ENCODE data around the gene NMNAT2.

The NMNAT2 gene

GRCh38 chr1:183296782-183297181 lies 121.4 kb downstream of the NMNAT2 start:
- H3K9me3 ChIP-seq (ENCODE audit: insufficient read depth, low read length) = no peaks in the 10 kb centered on the region
- no peaks in the 10 kb centered on the region for H3K27me3 ChIP-seq (ENCODE audit: insufficient read depth, insufficient read length)
- H3K36me3 ChIP-seq (ENCODE audit: insufficient read depth, insufficient read length, low read length) = no peaks in the 10 kb centered on the region
- H3K9ac ChIP-seq (ENCODE audit: insufficient read length, low read depth) = no peak overlapping the region
- TF ChIP-seq SUZ12 (IDR thresholded peaks at IDR 0.05; ENCODE audit: extremely low read depth, insufficient read depth, insufficient read length) (no peak), ZNF274 (IDR thresholded peaks at IDR 0.05; ENCODE audit: low read depth, low read length) (no peak), YY1 (IDR thresholded peaks at IDR 0.05; ENCODE audit: insufficient read depth, insufficient read length) (no peak)
- H3K4me1 ChIP-seq (ENCODE audit: insufficient read depth, insufficient read length) = peaks cover 14% of the 10 kb centered on the region
- DNase-seq (ENCODE audit: low read depth, low spot score) = no peak
- no peak overlapping the region for H3K4me3 ChIP-seq (ENCODE audit: insufficient read length, low read depth)

DNA sequence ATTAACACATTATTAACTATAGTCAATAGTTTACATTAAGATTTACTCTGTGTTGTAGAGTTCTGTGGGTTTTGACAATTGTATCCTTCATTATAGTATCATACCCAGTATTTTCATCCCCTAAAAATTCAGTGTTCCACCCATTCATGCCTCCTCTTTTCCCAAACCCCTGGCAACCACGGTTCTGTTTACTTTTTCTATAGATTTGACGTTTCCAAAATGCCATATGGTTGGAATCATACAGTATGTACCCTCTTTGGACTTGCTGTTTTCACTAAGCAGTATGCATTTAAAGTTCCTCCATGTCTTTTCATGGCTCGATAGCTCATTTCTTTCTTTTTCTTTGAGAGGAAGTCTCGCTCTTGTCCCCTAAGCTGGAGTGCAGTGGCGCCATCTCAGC lies 122.7 kb downstream of the NMNAT2 start:
- no peak for TF ChIP-seq ZNF274 (IDR thresholded peaks at IDR 0.05; ENCODE audit: low read depth, low read length)
- TF ChIP-seq SUZ12 (IDR thresholded peaks at IDR 0.05; ENCODE audit: extremely low read depth, insufficient read depth, insufficient read length) = no peak
- TF ChIP-seq YY1 (IDR thresholded peaks at IDR 0.05; ENCODE audit: insufficient read depth, insufficient read length) = no peak
- H3K36me3 ChIP-seq (ENCODE audit: insufficient read depth, insufficient read length, low read length) = no peaks in the 10 kb centered on the region
- no peaks in the 10 kb centered on the region for H3K9me3 ChIP-seq (ENCODE audit: insufficient read depth, low read length)
- H3K9ac ChIP-seq (ENCODE audit: insufficient read length, low read depth) = no peak overlapping the region
- DNase-seq (ENCODE audit: low read depth, low spot score) = no peak
- no peaks in the 10 kb centered on the region for H3K27me3 ChIP-seq (ENCODE audit: insufficient read depth, insufficient read length)
- H3K4me1 ChIP-seq (ENCODE audit: insufficient read depth, insufficient read length) = peaks cover 14% of the 10 kb centered on the region
- no peak overlapping the region for H3K4me3 ChIP-seq (ENCODE audit: insufficient read length, low read depth)

GRCh38 chr1:183293876-183294275 lies 124.3 kb downstream of the NMNAT2 start:
- no peak for DNase-seq (ENCODE audit: low read depth, low spot score)
- H3K27me3 ChIP-seq (ENCODE audit: insufficient read depth, insufficient read length) = no peaks in the 10 kb centered on the region
- H3K4me1 ChIP-seq (ENCODE audit: insufficient read depth, insufficient read length) = peaks cover 14% of the 10 kb centered on the region
- H3K4me3 ChIP-seq (ENCODE audit: insufficient read length, low read depth) = no peak overlapping the region
- H3K36me3 ChIP-seq (ENCODE audit: insufficient read depth, insufficient read length, low read length) = no peaks in the 10 kb centered on the region
- TF ChIP-seq ZNF274 (IDR thresholded peaks at IDR 0.05; ENCODE audit: low read depth, low read length) = no peak
- TF ChIP-seq SUZ12 (IDR thresholded peaks at IDR 0.05; ENCODE audit: extremely low read depth, insufficient read depth, insufficient read length) = no peak
- no peak for TF ChIP-seq YY1 (IDR thresholded peaks at IDR 0.05; ENCODE audit: insufficient read depth, insufficient read length)
- no peak overlapping the region for H3K9ac ChIP-seq (ENCODE audit: insufficient read length, low read depth)
- H3K9me3 ChIP-seq (ENCODE audit: insufficient read depth, low read length) = peaks cover 2% of the 10 kb centered on the region; the same call in 1 of the 2 replicates

GRCh38 chr1:183293241-183293640 lies 124.9 kb downstream of the NMNAT2 start:
- no peak for DNase-seq (ENCODE audit: low read depth, low spot score)

DNA sequence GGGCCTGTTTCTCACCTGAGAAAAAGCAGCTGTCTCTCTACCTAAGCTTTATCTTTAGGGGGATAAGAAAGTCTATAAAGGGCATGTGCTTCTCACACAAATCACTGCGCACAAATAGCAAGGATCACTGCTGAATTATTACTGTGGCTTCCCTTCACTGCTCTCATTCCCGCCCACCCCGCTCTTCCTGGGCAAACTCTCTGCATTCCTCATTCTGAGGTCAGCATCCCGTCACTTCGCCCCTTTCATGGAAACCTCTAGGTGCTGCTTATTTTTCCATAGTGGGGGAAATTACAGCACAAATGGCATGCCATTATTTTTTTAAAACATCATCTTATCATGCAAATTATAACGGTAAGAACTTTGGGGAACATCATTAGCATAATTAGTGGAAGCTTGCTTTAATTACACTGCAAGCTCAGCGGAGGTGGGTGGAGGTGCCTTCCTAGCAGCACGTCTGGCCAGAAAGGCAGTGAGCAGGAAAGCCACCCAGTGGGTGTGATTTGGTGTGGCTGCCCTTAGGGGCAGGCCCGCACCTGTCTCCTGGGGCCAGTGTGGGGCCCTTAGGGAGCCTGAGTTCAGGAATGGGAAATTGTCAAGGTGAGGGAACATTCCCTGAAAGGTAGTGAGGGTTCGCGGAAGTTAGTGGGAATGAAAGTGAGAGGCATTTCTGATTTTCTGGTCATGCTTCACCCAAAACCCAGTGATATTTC lies 126.2 kb downstream of the NMNAT2 start:
- no peak overlapping the region for H3K9ac ChIP-seq (ENCODE audit: insufficient read length, low read depth)
- peaks cover 14% of the 10 kb centered on the region for H3K4me1 ChIP-seq (ENCODE audit: insufficient read depth, insufficient read length)
- H3K9me3 ChIP-seq (ENCODE audit: insufficient read depth, low read length) = peaks cover 11% of the 10 kb centered on the region; the same call in 1 of the 2 replicates
- no peak overlapping the region for H3K4me3 ChIP-seq (ENCODE audit: insufficient read length, low read depth)
- no peak for DNase-seq (ENCODE audit: low read depth, low spot score)
- no peak for TF ChIP-seq YY1 (IDR thresholded peaks at IDR 0.05; ENCODE audit: insufficient read depth, insufficient read length)
- no peak for TF ChIP-seq ZNF274 (IDR thresholded peaks at IDR 0.05; ENCODE audit: low read depth, low read length)
- no peak for TF ChIP-seq SUZ12 (IDR thresholded peaks at IDR 0.05; ENCODE audit: extremely low read depth, insufficient read depth, insufficient read length)
- H3K36me3 ChIP-seq (ENCODE audit: insufficient read depth, insufficient read length, low read length) = no peaks in the 10 kb centered on the region
- no peaks in the 10 kb centered on the region for H3K27me3 ChIP-seq (ENCODE audit: insufficient read depth, insufficient read length)

More at GRCh38 chr1:183293241-183293640, 124.9 kb downstream of the NMNAT2 start:
- Histone ChIP-seq H3K4me3 (ENCODE audit: insufficient read length, low read depth) (no peak overlapping the region), H3K36me3 (ENCODE audit: insufficient read depth, insufficient read length, low read length) (no peaks in the 10 kb centered on the region), H3K9ac (ENCODE audit: insufficient read length, low read depth) (no peak overlapping the region), H3K4me1 (ENCODE audit: insufficient read depth, insufficient read length) (peaks cover 14% of the 10 kb centered on the region), H3K9me3 (ENCODE audit: insufficient read depth, low read length) (peaks cover 9% of the 10 kb centered on the region; the same call in 1 of the 2 replicates), H3K27me3 (ENCODE audit: insufficient read depth, insufficient read length) (no peaks in the 10 kb centered on the region)
- no peak for TF ChIP-seq ZNF274 (IDR thresholded peaks at IDR 0.05; ENCODE audit: low read depth, low read length)
- no peak for TF ChIP-seq SUZ12 (IDR thresholded peaks at IDR 0.05; ENCODE audit: extremely low read depth, insufficient read depth, insufficient read length)
- no peak for TF ChIP-seq YY1 (IDR thresholded peaks at IDR 0.05; ENCODE audit: insufficient read depth, insufficient read length)

GRCh38 chr1:183291216-183291762 lies 126.9 kb downstream of the NMNAT2 start:
- Histone ChIP-seq H3K4me1 (ENCODE audit: insufficient read depth, insufficient read length) (peaks cover 14% of the 10 kb centered on the region), H3K9ac (ENCODE audit: insufficient read length, low read depth) (no peak overlapping the region), H3K27me3 (ENCODE audit: insufficient read depth, insufficient read length) (no peaks in the 10 kb centered on the region), H3K36me3 (ENCODE audit: insufficient read depth, insufficient read length, low read length) (no peaks in the 10 kb centered on the region), H3K9me3 (ENCODE audit: insufficient read depth, low read length) (peaks cover 11% of the 10 kb centered on the region; the same call in 1 of the 2 replicates), H3K4me3 (ENCODE audit: insufficient read length, low read depth) (no peak overlapping the region)
- no peak for DNase-seq (ENCODE audit: low read depth, low spot score)
- no peak for TF ChIP-seq YY1 (IDR thresholded peaks at IDR 0.05; ENCODE audit: insufficient read depth, insufficient read length)
- no peak for TF ChIP-seq SUZ12 (IDR thresholded peaks at IDR 0.05; ENCODE audit: extremely low read depth, insufficient read depth, insufficient read length)
- TF ChIP-seq ZNF274 (IDR thresholded peaks at IDR 0.05; ENCODE audit: low read depth, low read length) = no peak

GRCh38 chr1:183290628-183291027 lies 127.6 kb downstream of the NMNAT2 start:
- H3K9ac ChIP-seq (ENCODE audit: insufficient read length, low read depth) = no peak overlapping the region
- DNase-seq (ENCODE audit: low read depth, low spot score) = no peak
- TF ChIP-seq SUZ12 (IDR thresholded peaks at IDR 0.05; ENCODE audit: extremely low read depth, insufficient read depth, insufficient read length) = no peak
- H3K4me1 ChIP-seq (ENCODE audit: insufficient read depth, insufficient read length) = peaks cover 14% of the 10 kb centered on the region
- H3K36me3 ChIP-seq (ENCODE audit: insufficient read depth, insufficient read length, low read length) = no peaks in the 10 kb centered on the region
- H3K4me3 ChIP-seq (ENCODE audit: insufficient read length, low read depth) = no peak overlapping the region
- peaks cover 11% of the 10 kb centered on the region; the same call in 1 of the 2 replicates for H3K9me3 ChIP-seq (ENCODE audit: insufficient read depth, low read length)
- no peaks in the 10 kb centered on the region for H3K27me3 ChIP-seq (ENCODE audit: insufficient read depth, insufficient read length)

Measured in NT2/D1 (cell line).